GM23338 (cell line): Measurements from ENCODE around the gene POLDIP2. TPM values are rescaled to one million over a fixed set of nuclear protein-coding genes. Genes with fewer than 3 reads are reported as not detected.

Experiments
- ATAC-seq: fragments of 200-7000 bp; cut with Tn5 transposase; 3 replicates; pipeline ENCODE4 v1.9.1; 2020
- DNase-seq: peaks from one replicate; pipeline ENCODE4 v3.0.0-alpha.2; 2015; ENCODE audit warnings: low spot score
- H2AFZ ChIP-seq: fragments of 200-600 bp; sonication (generic); 2 replicates; pipeline ENCODE4 v1.8.0; 2016; ENCODE audit warnings: antibody characterized with exemption, mild to moderate bottlenecking, moderate library complexity
- H3F3A ChIP-seq: fragments of 200-600 bp; sonication (generic); replicated peaks from 2 replicates; pipeline ENCODE4 v1.8.0; 2017; ENCODE audit warnings: antibody characterized with exemption, mixed run types, low read depth
- H3K27ac ChIP-seq: fragments of 200-600 bp; sonication (generic); 2 replicates; pipeline ENCODE4 v1.6.1; 2016; ENCODE audit warnings: low read depth
- H3K27me3 ChIP-seq: fragments of 200-600 bp; sonication (generic); 2 replicates; pipeline ENCODE4 v1.8.0; 2016; ENCODE audit warnings: mild to moderate bottlenecking, mixed run types, moderate library complexity; ENCODE audit not compliant: insufficient read depth
- H3K36me3 ChIP-seq: fragments of 200-600 bp; sonication (generic); 2 replicates; pipeline ENCODE4 v1.8.0; 2016; ENCODE audit warnings: mild to moderate bottlenecking; ENCODE audit not compliant: insufficient read depth
- H3K4me1 ChIP-seq: fragments of 200-600 bp; sonication (generic); 2 replicates; pipeline ENCODE4 v1.8.0; 2016; ENCODE audit warnings: mild to moderate bottlenecking, moderate library complexity; ENCODE audit not compliant: insufficient read depth
- H3K4me2 ChIP-seq: fragments of 200-600 bp; sonication (generic); 2 replicates; pipeline ENCODE4 v1.7.1; 2017; ENCODE audit warnings: mixed run types
- H3K4me3 ChIP-seq: fragments of 200-600 bp; sonication (generic); 2 replicates; pipeline ENCODE4 v1.6.1; 2016; ENCODE audit warnings: mixed run types
- H3K79me2 ChIP-seq: fragments of 200-600 bp; sonication (generic); replicated peaks from 2 replicates; pipeline ENCODE4 v1.8.0; 2017; ENCODE audit warnings: mild to moderate bottlenecking; ENCODE audit not compliant: insufficient read depth
- H3K9me2 ChIP-seq: fragments of 200-600 bp; sonication (generic); 2 replicates; pipeline ENCODE4 v1.8.0; 2017; ENCODE audit not compliant: insufficient read depth
- H4K20me1 ChIP-seq: fragments of 200-600 bp; sonication (generic); replicated peaks from 2 replicates; pipeline ENCODE4 v1.8.0; 2017; ENCODE audit warnings: mild to moderate bottlenecking; ENCODE audit not compliant: insufficient read depth
- H3K27ac Mint-ChIP-seq: 2 replicates; pipeline ENCODE4 v1.8.0; 2020; ENCODE audit warnings: inconsistent platforms, mild to moderate bottlenecking, moderate library complexity, mixed read lengths
- H3K27me3 Mint-ChIP-seq: 3 replicates; pipeline ENCODE4 v1.8.0; 2022; ENCODE audit warnings: low read depth, mild to moderate bottlenecking, moderate library complexity, mixed read lengths, inconsistent platforms; ENCODE audit not compliant: insufficient read depth, poor library complexity
- H3K36me3 Mint-ChIP-seq: 3 replicates; pipeline ENCODE4 v1.8.0; 2021; ENCODE audit warnings: low read depth, mild to moderate bottlenecking, inconsistent platforms, moderate library complexity, mixed read lengths
- H3K4me1 Mint-ChIP-seq: 3 replicates; pipeline ENCODE4 v1.8.0; 2020; ENCODE audit warnings: mild to moderate bottlenecking, inconsistent platforms, mixed read lengths
- H3K4me3 Mint-ChIP-seq: 3 replicates; pipeline ENCODE4 v1.8.0; 2021; ENCODE audit warnings: moderate library complexity, mild to moderate bottlenecking, inconsistent platforms, mixed read lengths
- H3K9me3 Mint-ChIP-seq: 3 replicates; pipeline ENCODE4 v1.8.0; 2020; ENCODE audit warnings: moderate library complexity, mild to moderate bottlenecking, inconsistent platforms, mixed read lengths
- CREB1 ChIP-seq: fragments of 250-450 bp; sonication (Bioruptor Pico); IDR thresholded peaks from 2 replicates; pipeline ENCODE4 v1.5.0; 2020; ENCODE audit warnings: low read depth, mild to moderate bottlenecking, moderate library complexity
- ETS1 ChIP-seq: IDR thresholded peaks from 2 replicates; pipeline ENCODE4 v1.6.1; 2016; ENCODE audit warnings: antibody characterized with exemption
- EZH2phosphoT487 ChIP-seq: fragments of 200-600 bp; sonication (generic); IDR thresholded peaks from one replicate; pipeline ENCODE4 v1.8.1; 2018; ENCODE audit warnings: antibody characterized with exemption; ENCODE audit not compliant: unreplicated experiment
- NANOG ChIP-seq: IDR thresholded peaks from 2 replicates; pipeline ENCODE4 v1.6.1; 2016; ENCODE audit warnings: antibody characterized with exemption, borderline replicate concordance
- POLR2AphosphoS5 ChIP-seq: IDR thresholded peaks from 2 replicates; pipeline ENCODE4 v1.6.1; 2016; ENCODE audit warnings: antibody characterized with exemption, low read depth
- REST ChIP-seq: IDR thresholded peaks from one replicate; pipeline ENCODE4 v1.6.1; 2018; ENCODE audit warnings: antibody characterized with exemption; ENCODE audit not compliant: unreplicated experiment
- STAT1 ChIP-seq: IDR thresholded peaks from one replicate; pipeline ENCODE4 v1.6.1; 2016; ENCODE audit warnings: antibody characterized with exemption; ENCODE audit not compliant: unreplicated experiment
- ZNF114 ChIP-seq: fragments of 250-450 bp; sonication (Bioruptor Pico); IDR thresholded peaks from 2 replicates; pipeline ENCODE4 v1.5.0; 2020; ENCODE audit warnings: mild to moderate bottlenecking, moderate library complexity
- ZNF331 ChIP-seq: fragments of 250-450 bp; sonication (Bioruptor Pico); IDR thresholded peaks from 2 replicates; pipeline ENCODE4 v1.5.0; 2020; ENCODE audit warnings: low read depth, mild to moderate bottlenecking, moderate library complexity
- polyA plus RNA-seq: library from polyadenylated mRNA; unstranded; fragments of >200 nt; fragmentation: Nextera tagmentation; extraction: Ambion mirVana; gene quantifications from 2 replicates; pipeline ENCODE4 v1.2.1, GENCODE V29; 2016
- total RNA-seq: library from RNA; depleted of rRNA; stranded (reverse); fragments of >200 nt; shearing (Covaris generic); gene quantifications from 2 replicates; pipeline ENCODE4 v1.2.3, GENCODE V29; 2014
- TF ChIP-seq, protein P1 (sequence below): fragments of 250-450 bp; sonication (Bioruptor Pico); IDR thresholded peaks from 2 replicates; pipeline ENCODE4 v1.5.0; 2020; ENCODE audit warnings: mild to moderate bottlenecking, moderate library complexity

Gene POLDIP2
- total and polyA plus RNA-seq, 2 experiments from 2014 or later, result 45.7 to 77.1 TPM

GRCh38 chr17:28381141-28381825 lies 24.0 kb upstream of the POLDIP2 start (continued):
- TF ChIP-seq, protein P1, sequence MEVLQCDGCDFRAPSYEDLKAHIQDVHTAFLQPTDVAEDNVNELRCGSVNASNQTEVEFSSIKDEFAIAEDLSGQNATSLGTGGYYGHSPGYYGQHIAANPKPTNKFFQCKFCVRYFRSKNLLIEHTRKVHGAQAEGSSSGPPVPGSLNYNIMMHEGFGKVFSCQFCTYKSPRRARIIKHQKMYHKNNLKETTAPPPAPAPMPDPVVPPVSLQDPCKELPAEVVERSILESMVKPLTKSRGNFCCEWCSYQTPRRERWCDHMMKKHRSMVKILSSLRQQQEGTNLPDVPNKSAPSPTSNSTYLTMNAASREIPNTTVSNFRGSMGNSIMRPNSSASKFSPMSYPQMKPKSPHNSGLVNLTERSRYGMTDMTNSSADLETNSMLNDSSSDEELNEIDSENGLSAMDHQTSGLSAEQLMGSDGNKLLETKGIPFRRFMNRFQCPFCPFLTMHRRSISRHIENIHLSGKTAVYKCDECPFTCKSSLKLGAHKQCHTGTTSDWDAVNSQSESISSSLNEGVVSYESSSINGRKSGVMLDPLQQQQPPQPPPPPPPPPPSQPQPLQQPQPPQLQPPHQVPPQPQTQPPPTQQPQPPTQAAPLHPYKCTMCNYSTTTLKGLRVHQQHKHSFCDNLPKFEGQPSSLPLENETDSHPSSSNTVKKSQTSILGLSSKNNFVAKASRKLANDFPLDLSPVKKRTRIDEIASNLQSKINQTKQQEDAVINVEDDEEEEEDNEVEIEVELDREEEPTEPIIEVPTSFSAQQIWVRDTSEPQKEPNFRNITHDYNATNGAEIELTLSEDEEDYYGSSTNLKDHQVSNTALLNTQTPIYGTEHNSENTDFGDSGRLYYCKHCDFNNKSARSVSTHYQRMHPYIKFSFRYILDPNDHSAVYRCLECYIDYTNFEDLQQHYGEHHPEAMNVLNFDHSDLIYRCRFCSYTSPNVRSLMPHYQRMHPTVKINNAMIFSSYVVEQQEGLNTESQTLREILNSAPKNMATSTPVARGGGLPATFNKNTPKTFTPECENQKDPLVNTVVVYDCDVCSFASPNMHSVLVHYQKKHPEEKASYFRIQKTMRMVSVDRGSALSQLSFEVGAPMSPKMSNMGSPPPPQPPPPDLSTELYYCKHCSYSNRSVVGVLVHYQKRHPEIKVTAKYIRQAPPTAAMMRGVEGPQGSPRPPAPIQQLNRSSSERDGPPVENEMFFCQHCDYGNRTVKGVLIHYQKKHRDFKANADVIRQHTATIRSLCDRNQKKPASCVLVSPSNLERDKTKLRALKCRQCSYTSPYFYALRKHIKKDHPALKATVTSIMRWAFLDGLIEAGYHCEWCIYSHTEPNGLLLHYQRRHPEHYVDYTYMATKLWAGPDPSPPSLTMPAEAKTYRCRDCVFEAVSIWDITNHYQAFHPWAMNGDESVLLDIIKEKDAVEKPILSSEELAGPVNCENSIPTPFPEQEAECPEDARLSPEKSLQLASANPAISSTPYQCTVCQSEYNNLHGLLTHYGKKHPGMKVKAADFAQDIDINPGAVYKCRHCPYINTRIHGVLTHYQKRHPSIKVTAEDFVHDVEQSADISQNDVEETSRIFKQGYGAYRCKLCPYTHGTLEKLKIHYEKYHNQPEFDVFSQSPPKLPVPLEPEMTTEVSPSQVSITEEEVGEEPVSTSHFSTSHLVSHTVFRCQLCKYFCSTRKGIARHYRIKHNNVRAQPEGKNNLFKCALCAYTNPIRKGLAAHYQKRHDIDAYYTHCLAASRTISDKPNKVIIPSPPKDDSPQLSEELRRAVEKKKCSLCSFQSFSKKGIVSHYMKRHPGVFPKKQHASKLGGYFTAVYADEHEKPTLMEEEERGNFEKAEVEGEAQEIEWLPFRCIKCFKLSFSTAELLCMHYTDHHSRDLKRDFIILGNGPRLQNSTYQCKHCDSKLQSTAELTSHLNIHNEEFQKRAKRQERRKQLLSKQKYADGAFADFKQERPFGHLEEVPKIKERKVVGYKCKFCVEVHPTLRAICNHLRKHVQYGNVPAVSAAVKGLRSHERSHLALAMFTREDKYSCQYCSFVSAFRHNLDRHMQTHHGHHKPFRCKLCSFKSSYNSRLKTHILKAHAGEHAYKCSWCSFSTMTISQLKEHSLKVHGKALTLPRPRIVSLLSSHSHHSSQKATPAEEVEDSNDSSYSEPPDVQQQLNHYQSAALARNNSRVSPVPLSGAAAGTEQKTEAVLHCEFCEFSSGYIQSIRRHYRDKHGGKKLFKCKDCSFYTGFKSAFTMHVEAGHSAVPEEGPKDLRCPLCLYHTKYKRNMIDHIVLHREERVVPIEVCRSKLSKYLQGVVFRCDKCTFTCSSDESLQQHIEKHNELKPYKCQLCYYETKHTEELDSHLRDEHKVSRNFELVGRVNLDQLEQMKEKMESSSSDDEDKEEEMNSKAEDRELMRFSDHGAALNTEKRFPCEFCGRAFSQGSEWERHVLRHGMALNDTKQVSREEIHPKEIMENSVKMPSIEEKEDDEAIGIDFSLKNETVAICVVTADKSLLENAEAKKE (CRISPR knock-in tag), result no peak

DNA sequence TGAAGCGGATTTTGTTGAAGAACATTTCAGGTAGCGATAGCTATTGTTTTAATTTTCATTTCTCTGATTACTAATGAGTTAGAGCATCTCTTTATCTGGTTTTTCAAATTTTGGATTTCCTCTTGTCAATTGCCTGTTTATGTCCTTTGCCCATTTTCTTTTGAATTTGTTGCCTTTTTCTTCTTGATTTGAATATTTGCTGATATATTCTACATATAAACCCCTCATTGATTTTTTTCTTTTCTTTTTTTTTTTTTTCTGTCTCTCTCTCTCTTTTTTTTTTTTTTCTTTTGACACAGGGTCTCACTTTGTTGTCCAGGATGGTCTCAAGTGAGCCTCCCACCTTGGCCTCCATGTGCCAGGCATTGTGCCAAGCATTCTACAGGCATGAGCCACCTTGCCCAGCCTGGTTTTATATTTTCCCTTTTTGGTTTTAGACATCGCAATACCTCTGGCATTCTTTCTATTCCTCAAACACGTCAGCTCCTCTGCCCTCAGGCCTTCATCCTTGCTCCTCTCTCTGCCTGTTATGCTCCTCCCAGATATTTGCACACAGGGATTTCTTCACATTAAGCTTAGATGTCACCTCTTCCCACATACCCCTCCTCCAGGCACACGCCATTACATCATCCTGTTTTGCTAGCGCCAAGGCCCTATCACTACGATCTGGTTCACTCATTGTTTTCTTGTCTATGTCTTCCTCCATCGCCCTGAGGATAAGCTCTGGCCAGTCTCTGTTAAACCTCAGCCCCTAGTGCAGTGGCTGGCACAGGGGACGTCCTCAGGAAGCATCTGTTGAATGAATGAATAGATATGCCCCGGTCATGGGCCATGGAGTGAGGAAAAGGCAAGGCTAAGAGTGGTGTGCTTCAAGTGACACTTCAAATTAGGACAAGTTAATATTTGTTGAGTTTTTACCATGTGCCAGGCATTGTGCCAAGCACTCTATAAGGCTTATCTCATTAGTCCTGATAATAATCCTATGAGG lies 22.8 kb upstream of the POLDIP2 start:
- H3K27me3 Mint-ChIP-seq, result peaks cover 55% of the 10 kb centered on the region
- TF ChIP-seq ZNF331, result no peak
- no peak for TF ChIP-seq STAT1
- TF ChIP-seq CREB1 (CRISPR knock-in tag), result no peak
- no peak for TF ChIP-seq NANOG
- no peak for TF ChIP-seq ZNF114 (CRISPR knock-in tag)
- TF ChIP-seq EZH2phosphoT487, result no peak
- no peak for TF ChIP-seq POLR2AphosphoS5
- no peak for TF ChIP-seq ETS1
- TF ChIP-seq REST, result no peak

More for the DNA sequence above, 22.8 kb upstream of the POLDIP2 start:
- Histone ChIP-seq H3K4me1 (peaks cover 11% of the 10 kb centered on the region; the same call in 1 of the 2 replicates), H3K36me3 (no peaks in the 10 kb centered on the region), H3K27me3 (peaks cover 58% of the 10 kb centered on the region), H4K20me1 (peaks cover 5% of the 10 kb centered on the region; the same call in 1 of the 2 replicates), H3K9me2 (no peaks in the 10 kb centered on the region), H2AFZ (no peak overlapping the region), H3K27ac (no peak overlapping the region), H3F3A (0 out of 2 replicates have a peak, but pooled peaks cover 7% of the 10 kb centered on the region), H3K4me2 (no peak overlapping the region), H3K79me2 (no peaks in the 10 kb centered on the region), H3K4me3 (no peak overlapping the region)
- Mint-ChIP-seq H3K27ac (no peak overlapping the region), H3K4me3 (no peak overlapping the region), H3K4me1 (peaks cover 7% of the 10 kb centered on the region), H3K36me3 (no peaks in the 10 kb centered on the region; the same call in 2 of the 3 replicates), H3K9me3 (no peaks in the 10 kb centered on the region; the same call in 2 of the 3 replicates)
- no peak for DNase-seq
- no peak for ATAC-seq
